GM19395 (cell line): ENCODE measurements around the gene ABAT.
"Not testable (repeated sequence)": the region's sequence is repeated elsewhere in the genome, so short reads cannot be mapped to it uniquely, and the experiment has no call there.

ENCODE experiments used
- ATAC-seq: cut with Tn5 transposase; IDR thresholded peaks from one replicate; pipeline ENCODE4 v1.9.1; 2021; ENCODE audit warnings: mild to moderate bottlenecking, moderate library complexity; ENCODE audit not compliant: unreplicated experiment

ABAT gene

GRCh38 chr16:8739151-8739550 lies 64.7 kb downstream of the ABAT start:
- ATAC-seq = no peak

GRCh38 chr16:8739989-8740704 lies 65.7 kb downstream of the ABAT start:
- no peak for ATAC-seq

- no peak for ATAC-seq
Observed at GRCh38 chr16:8740775-8741355, 66.4 kb downstream of the ABAT start.

GRCh38 chr16:8741636-8742035 lies 67.2 kb downstream of the ABAT start:
- no peak for ATAC-seq

GRCh38 chr16:8742068-8742467 lies 67.7 kb downstream of the ABAT start:
- no peak for ATAC-seq

GRCh38 chr16:8748944-8749343 lies 74.5 kb downstream of the ABAT start:
- not testable (repeated sequence) for ATAC-seq

GRCh38 chr16:8751481-8752311 lies 77.3 kb downstream of the ABAT start:
- no peak for ATAC-seq

GRCh38 chr16:8752706-8753105 lies 78.3 kb downstream of the ABAT start:
- no peak for ATAC-seq

GRCh38 chr16:8753416-8754054 lies 79.1 kb downstream of the ABAT start:
- ATAC-seq = no peak

- ATAC-seq = no peak
Observed at GRCh38 chr16:8756755-8757154, 82.3 kb downstream of the ABAT start.

GRCh38 chr16:8758022-8758421 lies 83.6 kb downstream of the ABAT start:
- no peak for ATAC-seq

GRCh38 chr16:8760021-8760420 lies 85.6 kb downstream of the ABAT start:
- no peak for ATAC-seq

GRCh38 chr16:8761078-8761477 lies 86.7 kb downstream of the ABAT start:
- no peak for ATAC-seq

GRCh38 chr16:8762254-8762653 lies 87.8 kb downstream of the ABAT start:
- no peak for ATAC-seq

GRCh38 chr16:8763083-8763482 lies 88.7 kb downstream of the ABAT start:
- ATAC-seq = no peak

- no peak for ATAC-seq
Observed at GRCh38 chr16:8763899-8764298, 89.5 kb downstream of the ABAT start.

- no peak for ATAC-seq
Observed at GRCh38 chr16:8764525-8765250, 90.3 kb downstream of the ABAT start.

GRCh38 chr16:8767176-8767575 lies 92.8 kb downstream of the ABAT start:
- no peak for ATAC-seq

- ATAC-seq = no peak
Observed at GRCh38 chr16:8768283-8768682, 93.9 kb downstream of the ABAT start.

- ATAC-seq = no peak
Observed at GRCh38 chr16:8768692-8769091, 94.3 kb downstream of the ABAT start.

GRCh38 chr16:8773537-8773936 lies 99.1 kb downstream of the ABAT start:
- no peak for ATAC-seq
